Measurements from ENCODE around the gene GPR157. TPM values are rescaled to one million over a fixed set of nuclear protein-coding genes. Genes with fewer than 3 reads are reported as not detected.

GPR157 gene, protein sequence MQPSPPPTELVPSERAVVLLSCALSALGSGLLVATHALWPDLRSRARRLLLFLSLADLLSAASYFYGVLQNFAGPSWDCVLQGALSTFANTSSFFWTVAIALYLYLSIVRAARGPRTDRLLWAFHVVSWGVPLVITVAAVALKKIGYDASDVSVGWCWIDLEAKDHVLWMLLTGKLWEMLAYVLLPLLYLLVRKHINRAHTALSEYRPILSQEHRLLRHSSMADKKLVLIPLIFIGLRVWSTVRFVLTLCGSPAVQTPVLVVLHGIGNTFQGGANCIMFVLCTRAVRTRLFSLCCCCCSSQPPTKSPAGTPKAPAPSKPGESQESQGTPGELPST
- total RNA-seq (2022; extraction: Qiagen RNA extraction): 4.2 to 7.1 TPM (median 5.2 TPM) in 5 replicates

DNA sequence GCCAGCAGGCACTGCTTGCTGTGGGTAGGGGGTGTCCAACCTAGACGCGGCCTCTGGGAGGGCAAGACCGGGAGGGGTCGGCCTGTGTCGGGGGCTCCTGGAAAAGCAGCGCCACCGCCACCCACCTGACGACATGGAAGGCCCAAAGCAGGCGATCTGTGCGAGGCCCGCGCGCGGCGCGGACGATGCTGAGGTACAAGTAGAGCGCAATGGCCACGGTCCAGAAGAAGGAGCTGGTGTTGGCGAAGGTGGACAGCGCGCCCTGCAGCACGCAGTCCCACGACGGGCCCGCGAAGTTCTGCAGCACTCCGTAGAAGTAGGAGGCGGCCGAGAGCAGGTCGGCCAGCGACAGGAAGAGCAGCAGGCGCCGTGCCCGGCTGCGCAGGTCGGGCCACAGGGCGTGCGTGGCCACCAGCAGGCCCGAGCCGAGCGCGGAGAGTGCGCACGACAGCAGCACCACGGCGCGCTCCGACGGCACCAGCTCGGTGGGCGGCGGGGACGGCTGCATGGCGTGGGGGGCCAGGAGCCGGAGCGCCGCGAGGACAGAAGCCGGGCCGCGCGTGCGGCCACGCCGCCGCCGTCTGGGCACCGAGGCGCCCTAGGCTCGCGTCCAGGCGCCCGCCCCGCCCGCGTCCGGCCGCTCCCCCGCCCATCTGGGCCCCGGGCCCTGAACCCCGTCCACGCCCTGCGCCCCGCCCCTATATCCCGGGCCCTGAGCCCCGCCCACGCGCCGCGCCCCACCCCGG lies at the start of gene GPR157:
GPR157 (minus strand) TSS at position 583 of the 746 bp plus-strand sequence; CDS start at position 508, 75 bp downstream.

DNA sequence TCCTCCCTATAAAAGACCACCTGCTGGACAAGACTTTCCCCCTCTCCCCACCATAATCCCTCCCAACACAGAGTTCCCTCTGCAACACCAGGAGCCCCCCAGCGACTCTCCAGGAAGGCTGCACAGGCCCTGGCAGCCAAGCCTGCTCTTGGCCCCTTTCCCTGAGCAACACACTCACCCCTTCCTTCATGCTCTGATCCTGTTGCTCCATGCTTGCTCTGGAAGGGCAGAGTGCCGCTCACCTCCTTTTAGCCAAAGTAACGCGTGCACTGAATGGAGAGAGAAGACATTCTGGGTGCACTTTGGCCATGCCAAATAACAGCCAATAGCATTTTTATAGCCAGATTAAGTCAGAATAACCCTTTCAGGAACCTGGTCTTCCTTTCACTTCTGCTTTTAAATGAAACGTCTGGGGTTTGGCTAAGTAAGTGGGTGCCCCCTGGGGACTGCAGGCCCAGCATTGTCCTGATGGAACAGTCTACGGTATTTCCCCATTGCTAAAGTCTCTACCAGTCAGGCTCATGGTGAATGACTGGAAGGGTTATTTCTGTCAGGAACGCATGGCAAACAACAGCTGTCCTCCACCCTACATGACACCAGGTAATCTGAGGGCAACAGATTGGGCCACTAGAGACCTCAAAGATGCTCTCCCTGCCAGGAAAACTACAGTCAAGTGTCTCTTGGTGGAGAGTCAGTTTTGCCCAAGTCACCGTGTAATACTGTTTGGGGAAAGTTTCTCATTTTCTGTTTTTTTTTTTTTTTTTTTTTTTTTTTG lies 59.4 kb downstream of the GPR157 start, which contains the start of gene SLC2A5:
SLC2A5 (minus strand) TSS at position 310 of the 775 bp plus-strand sequence; CDS start at position 211, 99 bp downstream.

Other genes starting within 250 kb of the GPR157 start
- not detected in 5 replicates for gene CA6, start 183.2 kb downstream of the GPR157 start, total RNA-seq (2022; extraction: Qiagen RNA extraction)
- gene SLC2A7, start 102.7 kb downstream of the GPR157 start, total RNA-seq (2022; extraction: Qiagen RNA extraction): 0.06 to 0.08 TPM in 2 of 5 replicates, not detected in the others
- 0.29 to 0.71 TPM (median 0.38 TPM) in 5 replicates for gene SLC2A5, start 59.5 kb downstream of the GPR157 start, total RNA-seq (2022; extraction: Qiagen RNA extraction)
- 4.6 to 8.1 TPM (median 6.7 TPM) in 5 replicates for gene H6PD, start 105.7 kb upstream of the GPR157 start, total RNA-seq (2022; extraction: Qiagen RNA extraction)
- gene SPSB1, start 163.8 kb upstream of the GPR157 start, total RNA-seq (2022; extraction: Qiagen RNA extraction): 29.2 to 35.8 TPM (median 31.3 TPM) in 5 replicates